NK-92 (cell line): ENCODE data around the gene NDE1.
"Not testable (repeated sequence)": the region's sequence is repeated elsewhere in the genome, so short reads cannot be mapped to it uniquely, and the experiment has no call there.

Experiments used
- DNase-seq: peaks from one replicate; lab custom pipeline; 2025; ENCODE audit not compliant: unreplicated experiment; lab: John Stamatoyannopoulos, UW

Gene NDE1

GRCh38 chr16:15650019-15650697 is at the start of gene NDE1:
TSS of gene NDE1 (plus strand) at chr16:15650245. CDS start at chr16:15664779, 14,534 bp downstream.
- DNase-seq: peak; percentile 9

- no peak for DNase-seq
These were observed 48.7 kb upstream of the NDE1 start for GRCh38 chr16:15601212-15601879.

GRCh38 chr16:15602285-15603044 is 47.6 kb upstream of the NDE1 start:
- no peak for DNase-seq

- DNase-seq: no peak
These were observed 45.3 kb upstream of the NDE1 start for GRCh38 chr16:15604460-15605440.

- DNase-seq: no peak
These were observed 44.1 kb upstream of the NDE1 start for GRCh38 chr16:15605839-15606517.

- DNase-seq: no peak
These were observed 43.4 kb upstream of the NDE1 start for GRCh38 chr16:15606518-15607220.

GRCh38 chr16:15607221-15607699 is 42.8 kb upstream of the NDE1 start:
- not testable (repeated sequence) for DNase-seq

GRCh38 chr16:15607700-15608396 is 42.2 kb upstream of the NDE1 start:
- DNase-seq: no peak

GRCh38 chr16:15608398-15609285 is 41.4 kb upstream of the NDE1 start:
- no peak for DNase-seq

GRCh38 chr16:15609286-15609649 is 40.8 kb upstream of the NDE1 start:
- no peak for DNase-seq

GRCh38 chr16:15610369-15610871 is 39.6 kb upstream of the NDE1 start:
- no peak for DNase-seq

GRCh38 chr16:15611610-15612009 is 38.4 kb upstream of the NDE1 start:
- no peak for DNase-seq

- no peak for DNase-seq
These were observed 36.4 kb upstream of the NDE1 start for GRCh38 chr16:15613676-15614075.

GRCh38 chr16:15616012-15616411 is 34.0 kb upstream of the NDE1 start:
- DNase-seq: no peak

- DNase-seq: no peak
These were observed 33.4 kb upstream of the NDE1 start for GRCh38 chr16:15616475-15617165.

- DNase-seq: no peak
These were observed 32.1 kb upstream of the NDE1 start for GRCh38 chr16:15617901-15618300.

- no peak for DNase-seq
These were observed 31.7 kb upstream of the NDE1 start for GRCh38 chr16:15618392-15618791.
